ACC112 (cell line): Measurements from ENCODE around the gene WDPCP.
A peak's percentile ranks its signal among the peaks of the same experiment; 100 is the strongest.
"Not testable (repeated sequence)": the region's sequence is repeated elsewhere in the genome, so short reads cannot be mapped to it uniquely, and the experiment has no call there.

Experiments used
- H2AFZ ChIP-seq: fragments of 200-600 bp; sonication (generic); one replicate; pipeline ENCODE4 v1.6.0; 2017; ENCODE audit warnings: antibody characterized with exemption, low read length; ENCODE audit not compliant: unreplicated experiment
- H3K27ac ChIP-seq: fragments of 200-600 bp; sonication (generic); 2 replicates; pipeline ENCODE4 v1.5.1; 2014; ENCODE audit warnings: low read depth, mild to moderate bottlenecking, antibody characterized with exemption, low read length, moderate library complexity
- H3K27me3 ChIP-seq: fragments of 200-600 bp; sonication (generic); 2 replicates; pipeline ENCODE4 v1.6.1; 2014; ENCODE audit warnings: mild to moderate bottlenecking, antibody characterized with exemption, low read length, moderate library complexity, mixed read lengths; ENCODE audit not compliant: insufficient read depth
- H3K36me3 ChIP-seq: fragments of 200-600 bp; sonication (generic); 2 replicates; pipeline ENCODE4 v1.6.1; 2016; ENCODE audit warnings: mild to moderate bottlenecking, antibody characterized with exemption, low read length, moderate library complexity, mixed read lengths; ENCODE audit not compliant: insufficient read depth
- H3K4me1 ChIP-seq: fragments of 200-600 bp; sonication (generic); one replicate; pipeline ENCODE4 v1.6.1; 2016; ENCODE audit warnings: low read length, mixed read lengths; ENCODE audit not compliant: insufficient read depth, unreplicated experiment, control insufficient read depth
- H3K4me3 ChIP-seq: fragments of 200-600 bp; sonication (generic); 2 replicates; pipeline ENCODE4 v1.5.1; 2014; ENCODE audit warnings: mild to moderate bottlenecking, low read depth, low read length
- H3K79me2 ChIP-seq: fragments of 200-600 bp; sonication (generic); one replicate; pipeline ENCODE4 v1.6.0; 2016; ENCODE audit warnings: low read length; ENCODE audit not compliant: control insufficient read depth, unreplicated experiment, insufficient read depth

The WDPCP gene, protein sequence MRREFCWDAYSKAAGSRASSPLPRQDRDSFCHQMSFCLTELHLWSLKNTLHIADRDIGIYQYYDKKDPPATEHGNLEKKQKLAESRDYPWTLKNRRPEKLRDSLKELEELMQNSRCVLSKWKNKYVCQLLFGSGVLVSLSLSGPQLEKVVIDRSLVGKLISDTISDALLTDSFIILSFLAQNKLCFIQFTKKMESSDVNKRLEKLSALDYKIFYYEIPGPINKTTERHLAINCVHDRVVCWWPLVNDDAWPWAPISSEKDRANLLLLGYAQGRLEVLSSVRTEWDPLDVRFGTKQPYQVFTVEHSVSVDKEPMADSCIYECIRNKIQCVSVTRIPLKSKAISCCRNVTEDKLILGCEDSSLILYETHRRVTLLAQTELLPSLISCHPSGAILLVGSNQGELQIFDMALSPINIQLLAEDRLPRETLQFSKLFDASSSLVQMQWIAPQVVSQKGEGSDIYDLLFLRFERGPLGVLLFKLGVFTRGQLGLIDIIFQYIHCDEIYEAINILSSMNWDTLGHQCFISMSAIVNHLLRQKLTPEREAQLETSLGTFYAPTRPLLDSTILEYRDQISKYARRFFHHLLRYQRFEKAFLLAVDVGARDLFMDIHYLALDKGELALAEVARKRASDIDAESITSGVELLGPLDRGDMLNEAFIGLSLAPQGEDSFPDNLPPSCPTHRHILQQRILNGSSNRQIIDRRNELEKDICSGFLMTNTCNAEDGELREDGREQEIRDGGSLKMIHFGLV

GRCh38 chr2:63588385-63589147 is at the start of gene WDPCP, which contains the start of gene MDH1:
Gene WDPCP, minus strand, starts transcription at chr2:63588477. Its CDS starts 206 bp downstream, at chr2:63588271.
Gene MDH1, plus strand, starts transcription at chr2:63588963. Its CDS starts 81 bp downstream, at chr2:63589044.
- peaks cover 59% of the 10 kb centered on the region for H3K79me2 ChIP-seq
- H2AFZ ChIP-seq = peak within 1 kb of the TSS; percentile 91
- peaks cover 30% of the 10 kb centered on the region for H3K4me1 ChIP-seq
- peak within 1 kb of the TSS; percentile 87 for H3K4me3 ChIP-seq
- no peaks in the 10 kb centered on the region for H3K36me3 ChIP-seq
- peak within 1 kb of the TSS; percentile 73 for H3K27ac ChIP-seq
- no peaks in the 10 kb centered on the region for H3K27me3 ChIP-seq

GRCh38 chr2:63632382-63632781 is 44.1 kb upstream of the WDPCP start:
- no peak overlapping the region for H2AFZ ChIP-seq
- H3K36me3 ChIP-seq = peaks cover 4% of the 10 kb centered on the region
- H3K79me2 ChIP-seq = no peaks in the 10 kb centered on the region
- H3K4me1 ChIP-seq = no peaks in the 10 kb centered on the region
- H3K27me3 ChIP-seq = no peaks in the 10 kb centered on the region
- no peak overlapping the region for H3K27ac ChIP-seq
- no peak overlapping the region for H3K4me3 ChIP-seq

DNA sequence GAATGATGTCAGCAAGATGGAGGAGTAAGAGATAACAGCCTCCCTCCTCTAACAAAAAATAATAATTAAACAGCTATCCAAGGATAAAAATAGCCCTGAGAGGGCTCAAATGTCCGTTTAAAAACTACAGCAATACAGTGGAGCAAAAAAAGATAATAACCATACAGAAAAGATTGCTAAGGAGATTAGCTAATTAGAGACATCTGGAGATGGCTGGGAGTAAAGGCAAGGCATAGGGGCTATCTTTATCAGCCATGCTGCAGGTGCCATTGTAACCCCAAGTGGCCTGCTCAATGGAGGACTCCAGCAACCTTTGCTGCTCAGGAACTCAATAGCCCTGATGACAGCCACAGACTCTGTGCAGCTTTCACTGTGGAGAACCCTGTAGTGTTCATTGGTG is 43.2 kb upstream of the WDPCP start:
- no peaks in the 10 kb centered on the region for H3K79me2 ChIP-seq
- H3K4me3 ChIP-seq = no peak overlapping the region
- H2AFZ ChIP-seq = no peak overlapping the region
- no peaks in the 10 kb centered on the region for H3K4me1 ChIP-seq
- H3K27ac ChIP-seq = no peak overlapping the region
- H3K36me3 ChIP-seq = peaks cover 4% of the 10 kb centered on the region
- H3K27me3 ChIP-seq = no peaks in the 10 kb centered on the region

- Histone ChIP-seq H3K27ac (no peak overlapping the region), H2AFZ (no peak overlapping the region)
These were observed 40.2 kb upstream of the WDPCP start for GRCh38 chr2:63628403-63628942.

DNA sequence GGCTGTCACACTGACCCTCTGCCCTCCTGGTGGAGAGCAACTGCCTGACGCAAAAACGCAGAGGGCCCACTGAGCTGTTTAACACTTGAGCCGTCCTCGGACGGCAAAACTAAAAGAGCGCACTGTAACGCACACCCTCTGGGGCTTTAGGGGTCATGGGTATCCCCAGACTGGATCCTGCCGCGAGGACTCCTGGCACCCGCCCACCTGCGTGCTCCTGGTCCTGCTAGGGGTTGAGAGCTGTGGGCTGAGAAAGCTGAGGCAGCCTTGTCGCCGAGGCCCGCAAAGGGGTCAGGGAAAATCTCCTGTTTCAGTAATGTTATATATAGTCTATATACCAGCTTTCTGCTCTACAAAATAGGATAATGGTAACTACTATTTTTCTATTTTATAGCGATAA is 39.6 kb upstream of the WDPCP start:
- Histone ChIP-seq H3K4me1 (no peaks in the 10 kb centered on the region), H3K36me3 (peaks cover 1% of the 10 kb centered on the region)

More at GRCh38 chr2:63628403-63628942, 40.2 kb upstream of the WDPCP start:
- H3K79me2 ChIP-seq = no peaks in the 10 kb centered on the region
- no peaks in the 10 kb centered on the region for H3K4me1 ChIP-seq
- H3K4me3 ChIP-seq = no peak overlapping the region
- H3K36me3 ChIP-seq = peaks cover 4% of the 10 kb centered on the region
- H3K27me3 ChIP-seq = no peaks in the 10 kb centered on the region

GRCh38 chr2:63623763-63624162 is 35.5 kb upstream of the WDPCP start:
- not testable (repeated sequence) for H3K27me3 ChIP-seq, H3K79me2 ChIP-seq, H3K27ac ChIP-seq, H3K4me1 ChIP-seq, H2AFZ ChIP-seq, H3K36me3 ChIP-seq, H3K4me3 ChIP-seq

More for the DNA sequence above, 39.6 kb upstream of the WDPCP start:
- Histone ChIP-seq H3K27ac (no peak overlapping the region), H2AFZ (no peak overlapping the region), H3K27me3 (no peaks in the 10 kb centered on the region), H3K4me3 (no peak overlapping the region), H3K79me2 (no peaks in the 10 kb centered on the region)

- H3K4me3 ChIP-seq = no peak overlapping the region
- H3K79me2 ChIP-seq = no peaks in the 10 kb centered on the region
- H3K27me3 ChIP-seq = no peaks in the 10 kb centered on the region
- no peaks in the 10 kb centered on the region for H3K36me3 ChIP-seq
- H3K4me1 ChIP-seq = no peaks in the 10 kb centered on the region
- H3K27ac ChIP-seq = no peak overlapping the region
- H2AFZ ChIP-seq = no peak overlapping the region
These were observed 34.5 kb upstream of the WDPCP start for GRCh38 chr2:63622751-63623150.

- Histone ChIP-seq H3K4me1 (peaks cover 6% of the 10 kb centered on the region), H3K36me3 (no peaks in the 10 kb centered on the region), H3K27me3 (no peaks in the 10 kb centered on the region), H3K4me3 (no peak overlapping the region), H2AFZ (no peak overlapping the region), H3K79me2 (no peaks in the 10 kb centered on the region), H3K27ac (no peak overlapping the region)
These were observed 31.1 kb upstream of the WDPCP start for GRCh38 chr2:63619328-63619727.

GRCh38 chr2:63617366-63617765 is 29.1 kb upstream of the WDPCP start:
- H3K4me3 ChIP-seq = no peak overlapping the region
- peaks cover 10% of the 10 kb centered on the region for H3K4me1 ChIP-seq
- H2AFZ ChIP-seq = no peak overlapping the region
- no peak overlapping the region for H3K27ac ChIP-seq
- no peaks in the 10 kb centered on the region for H3K36me3 ChIP-seq
- H3K27me3 ChIP-seq = no peaks in the 10 kb centered on the region
- no peaks in the 10 kb centered on the region for H3K79me2 ChIP-seq
